Upper lobe of left lung (tissue), 6 donors: ENCODE measurements around the gene RBM20. TPM values are rescaled to one million over a fixed set of nuclear protein-coding genes. Genes with fewer than 3 reads are reported as not detected.

Experiments used
- ATAC-seq, 2 donors: fragments of 200-7000 bp; cut with Tn5 transposase; one replicate each; pipeline ENCODE4 v1.9.1; 2022; ENCODE audit warnings: mild to moderate bottlenecking in 2 of 2, moderate library complexity in 2 of 2; ENCODE audit not compliant: low FRiP score in 2 of 2
- DNase-seq, 2 donors: peaks; one replicate each; pipeline ENCODE4 v3.0.0-alpha.2; 2019 to 2020
- H3K27ac ChIP-seq, 4 donors: fragments of 200-600 bp; sonication (generic); one replicate each; pipeline ENCODE4 v1.5.1; 2016 to 2019
- H3K27me3 ChIP-seq, 4 donors: fragments of 200-600 bp; sonication (generic); one replicate each; pipeline ENCODE4 v1.5.1; 2017 to 2019
- H3K36me3 ChIP-seq, 4 donors: fragments of 200-600 bp; sonication (generic); one replicate each; pipeline ENCODE4 v1.5.1; 2016 to 2019
- H3K4me1 ChIP-seq, 4 donors: fragments of 200-600 bp; sonication (generic); one replicate each; pipeline ENCODE4 v1.5.1; 2018 to 2019
- H3K4me3 ChIP-seq, 4 donors: fragments of 200-600 bp; sonication (generic); one replicate each; pipeline ENCODE4 v1.5.1; 2017 to 2019; ENCODE audit warnings: mild to moderate bottlenecking in 2 of 4, moderate library complexity in 1 of 4
- H3K9me3 ChIP-seq, 4 donors: fragments of 200-600 bp; sonication (generic); one replicate each; pipeline ENCODE4 v1.5.1; 2018 to 2019
- EP300 ChIP-seq, 4 donors: sonication (generic); formaldehyde crosslinking; IDR thresholded peaks; one replicate each; pipeline ENCODE4 v1.5.1; 2017; ENCODE audit warnings: antibody characterized with exemption in 4 of 4, control low read depth in 2 of 4
- POLR2A ChIP-seq, 4 donors: fragments of 450-650 bp; IDR thresholded peaks; one replicate each; pipeline ENCODE4 v1.5.1; 2016 to 2017; ENCODE audit warnings: antibody characterized with exemption in 4 of 4, mild to moderate bottlenecking in 2 of 4
- POLR2AphosphoS5 ChIP-seq, 2 donors: sonication (generic); formaldehyde crosslinking; IDR thresholded peaks; one replicate each; pipeline ENCODE4 v1.5.1; 2017; ENCODE audit warnings: antibody characterized with exemption in 2 of 2
- WGBS, 2 donors: methylation state at CpG; one replicate each; pipeline ENCODE4 v1.1.5; 2017 to 2018; 5-methylcytosine and 5-hydroxymethylcytosine counted together
- total RNA-seq, 6 donors: library from RNA; depleted of rRNA in 4 of 6; stranded (reverse); fragments of >200 nt in 4 of 6; gene quantifications; one replicate each; pipeline versions ENCODE4 v1.1.0 to v1.2.1, GENCODE V29; 2016 to 2021
- TF ChIP-seq, protein P1 (sequence below), 6 experiments: fragments of 450-650 bp in 4 of 6; fragments of 200-600 bp in 2 of 6; sonication (generic) in 2 of 6; IDR thresholded peaks; one replicate each; pipeline ENCODE4 v1.5.1; 2016 to 2019; ENCODE audit warnings: antibody characterized with exemption in 6 of 6
- donor health status: DM: no; HTN: no; CAD: no; lungs with moderate emphysema.
- donor health status: DM: no; HTN: yes; CAD: no; lungs with severe emphysema.

Gene RBM20
- total RNA-seq, 6 donors from 2014 or later: 0.11 to 7.5 (median 1.5) TPM

DNA sequence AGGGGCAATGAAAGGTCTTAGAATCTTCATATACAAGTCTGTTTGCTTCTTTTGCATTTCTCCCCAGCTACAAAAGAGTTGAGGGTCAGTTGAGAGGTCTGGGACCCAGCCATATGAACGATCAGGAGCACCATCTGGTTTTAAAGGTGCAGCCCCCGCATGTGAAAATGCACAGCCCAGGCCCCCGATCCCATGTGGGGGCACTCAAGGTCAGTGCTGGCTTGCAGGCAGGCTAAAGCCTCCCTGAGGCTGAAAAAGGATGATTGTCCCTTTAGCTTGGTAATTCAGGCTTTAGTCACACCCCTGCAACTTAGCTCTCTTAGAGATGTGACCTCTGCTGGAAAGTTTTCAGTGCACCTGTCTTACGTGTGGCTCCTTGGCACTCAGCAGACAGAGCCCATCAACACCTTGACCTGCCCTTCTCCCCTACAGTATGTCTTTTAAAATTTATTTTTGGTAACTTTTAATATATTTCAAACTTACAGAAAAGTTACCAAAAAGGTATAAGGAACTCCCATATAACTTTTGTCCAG is 147.5 kb downstream of the RBM20 start:
- Histone ChIP-seq H3K27ac (no peak overlapping the region), H3K9me3 (no peaks in the 10 kb centered on the region), H3K36me3 (no peaks in the 10 kb centered on the region), H3K4me1 (peaks cover 4 to 18% (median 11%) of the 10 kb centered on the region in 4 donors), H3K4me3 (no peak overlapping the region), H3K27me3 (no peaks in the 10 kb centered on the region)
- 56 to 74% methylated on average over 3 to 4 of the region's 4 CpGs for WGBS, 2 donors
- ATAC-seq: no peak
- TF ChIP-seq, protein P1, sequence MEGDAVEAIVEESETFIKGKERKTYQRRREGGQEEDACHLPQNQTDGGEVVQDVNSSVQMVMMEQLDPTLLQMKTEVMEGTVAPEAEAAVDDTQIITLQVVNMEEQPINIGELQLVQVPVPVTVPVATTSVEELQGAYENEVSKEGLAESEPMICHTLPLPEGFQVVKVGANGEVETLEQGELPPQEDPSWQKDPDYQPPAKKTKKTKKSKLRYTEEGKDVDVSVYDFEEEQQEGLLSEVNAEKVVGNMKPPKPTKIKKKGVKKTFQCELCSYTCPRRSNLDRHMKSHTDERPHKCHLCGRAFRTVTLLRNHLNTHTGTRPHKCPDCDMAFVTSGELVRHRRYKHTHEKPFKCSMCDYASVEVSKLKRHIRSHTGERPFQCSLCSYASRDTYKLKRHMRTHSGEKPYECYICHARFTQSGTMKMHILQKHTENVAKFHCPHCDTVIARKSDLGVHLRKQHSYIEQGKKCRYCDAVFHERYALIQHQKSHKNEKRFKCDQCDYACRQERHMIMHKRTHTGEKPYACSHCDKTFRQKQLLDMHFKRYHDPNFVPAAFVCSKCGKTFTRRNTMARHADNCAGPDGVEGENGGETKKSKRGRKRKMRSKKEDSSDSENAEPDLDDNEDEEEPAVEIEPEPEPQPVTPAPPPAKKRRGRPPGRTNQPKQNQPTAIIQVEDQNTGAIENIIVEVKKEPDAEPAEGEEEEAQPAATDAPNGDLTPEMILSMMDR (IDR thresholded peaks at IDR 0.05): no peak
- no peak for TF ChIP-seq POLR2AphosphoS5 (IDR thresholded peaks at IDR 0.05)
- TF ChIP-seq EP300 (IDR thresholded peaks at IDR 0.05): no peak
- TF ChIP-seq POLR2A (IDR thresholded peaks at IDR 0.05): no peak
- DNase-seq: no peak

DNA sequence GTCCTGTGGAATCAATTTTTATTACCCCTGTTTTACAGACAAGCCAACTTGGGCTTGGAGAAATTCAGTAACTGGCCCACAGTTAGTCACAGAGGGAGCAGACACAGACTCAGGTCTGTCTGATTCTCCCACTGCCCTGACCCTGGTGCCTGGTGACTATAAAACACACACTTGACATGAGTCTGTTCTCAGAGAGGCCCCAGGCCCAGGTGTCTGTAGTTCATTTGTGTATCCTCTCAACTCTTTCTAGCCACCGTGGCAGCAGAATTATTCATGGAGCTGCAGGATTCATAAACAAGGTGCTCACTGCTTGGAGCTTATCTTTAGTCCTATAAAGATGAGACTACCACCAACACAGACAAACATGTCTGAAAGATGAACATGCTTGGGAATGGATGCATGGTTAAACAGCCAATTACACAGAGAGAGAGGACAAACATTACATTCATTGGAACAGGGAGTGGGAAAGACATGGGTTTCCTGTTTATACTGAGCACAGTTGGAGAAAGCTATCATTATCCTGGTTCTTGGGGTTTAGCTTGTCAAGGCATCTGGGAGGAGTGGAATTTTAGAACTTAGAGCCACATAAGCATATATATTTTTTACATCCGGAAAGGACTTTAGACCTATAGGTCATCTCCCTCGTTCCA is 148.5 kb downstream of the RBM20 start:
- no peak for ATAC-seq
- TF ChIP-seq POLR2A (IDR thresholded peaks at IDR 0.05) (no peak), EP300 (IDR thresholded peaks at IDR 0.05) (no peak), POLR2AphosphoS5 (IDR thresholded peaks at IDR 0.05) (no peak)
- TF ChIP-seq, protein P1 (IDR thresholded peaks at IDR 0.05): no peak
- H3K27ac ChIP-seq: no peak overlapping the region
- no peaks in the 10 kb centered on the region for H3K9me3 ChIP-seq
- peaks cover 4 to 18% (median 11%) of the 10 kb centered on the region in 4 donors for H3K4me1 ChIP-seq
- 59 to 70% methylated on average over 3 of the region's 3 CpGs for WGBS, 2 donors
- DNase-seq: no peak
- no peak overlapping the region for H3K4me3 ChIP-seq
- no peaks in the 10 kb centered on the region for H3K36me3 ChIP-seq
- no peaks in the 10 kb centered on the region for H3K27me3 ChIP-seq

DNA sequence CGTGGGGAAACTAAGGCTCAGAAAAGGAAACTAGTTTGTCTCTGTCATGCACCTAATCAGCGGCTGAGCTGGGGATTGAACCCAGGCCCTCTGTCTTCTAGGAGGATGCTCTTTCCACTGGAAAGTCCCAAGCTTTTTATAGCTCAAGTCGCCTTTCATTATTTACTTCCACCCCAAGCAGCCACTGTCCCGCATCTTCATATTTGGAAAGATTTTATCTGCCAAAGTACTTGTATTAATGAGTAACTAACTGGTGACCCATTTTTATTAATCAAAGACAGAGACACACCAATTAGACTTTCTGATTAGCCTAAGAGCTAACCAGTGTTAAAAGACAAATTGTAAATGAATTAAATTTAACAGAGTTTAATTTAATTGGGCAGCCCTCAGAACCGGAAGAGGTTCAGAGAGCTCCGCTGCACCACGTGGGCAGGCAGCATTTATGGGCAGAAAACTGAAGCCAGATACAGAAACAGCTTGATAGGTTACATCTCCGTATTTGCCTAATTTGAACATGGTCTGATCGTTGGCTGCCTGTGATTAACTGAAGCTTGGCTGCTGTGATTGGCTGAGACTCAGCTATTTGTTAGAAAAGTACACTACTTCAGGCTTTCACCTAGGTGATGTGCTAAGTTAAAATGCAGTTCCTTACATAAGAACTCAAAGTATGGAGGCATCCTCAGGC is 149.1 kb downstream of the RBM20 start:
- H3K4me3 ChIP-seq: no peak overlapping the region

DNA sequence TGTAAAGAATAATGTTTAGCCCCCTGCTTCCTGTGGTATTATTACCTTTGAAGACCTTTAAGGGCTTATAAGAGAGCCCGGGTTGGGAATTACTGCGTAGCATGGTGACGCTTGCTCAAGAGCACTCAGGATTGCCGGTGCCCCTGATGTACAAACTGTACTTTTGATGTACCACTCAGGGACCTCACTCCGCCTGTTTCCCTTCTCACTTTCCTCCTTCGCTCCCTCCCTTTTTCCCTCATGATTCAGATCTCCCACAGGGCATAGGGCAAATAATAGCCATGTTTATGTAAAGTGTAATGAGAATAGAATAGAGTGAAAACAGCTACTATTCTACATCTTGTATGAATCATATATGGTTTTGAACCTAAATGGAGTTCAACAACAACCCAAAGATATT is 149.8 kb downstream of the RBM20 start:
- Histone ChIP-seq H3K36me3 (no peaks in the 10 kb centered on the region), H3K4me1 (peaks cover 4 to 18% (median 11%) of the 10 kb centered on the region in 4 donors), H3K4me3 (no peak overlapping the region), H3K27ac (no peak overlapping the region), H3K9me3 (no peaks in the 10 kb centered on the region), H3K27me3 (no peaks in the 10 kb centered on the region)
- DNase-seq (peak in 1 of 2 donors; percentile 44), ATAC-seq (peak in 1 of 2 donors; percentile 19)
- TF ChIP-seq EP300 (IDR thresholded peaks at IDR 0.05): no peak
- TF ChIP-seq POLR2AphosphoS5 (IDR thresholded peaks at IDR 0.05): no peak
- 57 to 69% methylated on average over 6 of the region's 6 CpGs for WGBS, 2 donors

More for the DNA sequence above, 149.1 kb downstream of the RBM20 start:
- H3K27me3 ChIP-seq: no peaks in the 10 kb centered on the region
- H3K9me3 ChIP-seq: no peaks in the 10 kb centered on the region
- WGBS, 2 donors: 58 to 65% methylated on average over 9 of the region's 9 CpGs
- TF ChIP-seq EP300 (IDR thresholded peaks at IDR 0.05): no peak
- TF ChIP-seq, protein P1 (IDR thresholded peaks at IDR 0.05): no peak
- no peak for TF ChIP-seq POLR2AphosphoS5 (IDR thresholded peaks at IDR 0.05)
- no peak for TF ChIP-seq POLR2A (IDR thresholded peaks at IDR 0.05)
- H3K36me3 ChIP-seq: no peaks in the 10 kb centered on the region
- peak in 1 of 2 donors; percentile 10 for ATAC-seq
- peak in 1 of 2 donors; percentile 44 for DNase-seq
- H3K4me1 ChIP-seq: peaks cover 4 to 18% (median 11%) of the 10 kb centered on the region in 4 donors
- H3K27ac ChIP-seq: no peak overlapping the region

DNA sequence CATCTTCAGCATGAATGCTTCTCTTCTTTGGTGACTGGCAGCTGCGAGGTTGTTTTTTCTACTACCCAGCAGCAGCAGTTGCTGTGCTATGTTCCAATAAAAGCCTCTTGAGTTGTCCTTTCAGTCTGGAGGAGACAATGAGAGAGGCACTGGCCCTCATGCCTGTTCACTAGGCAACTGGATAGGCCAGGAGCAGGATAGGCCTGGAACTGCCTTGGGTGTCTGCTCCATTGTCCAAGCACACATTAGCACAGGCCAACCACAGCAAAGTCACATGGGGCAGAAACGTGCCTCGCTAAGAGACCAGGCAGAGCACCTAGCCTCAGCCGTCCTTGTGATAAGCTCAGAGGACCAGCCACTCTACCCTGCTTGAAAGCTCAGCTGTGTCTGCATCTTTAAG is 150.7 kb downstream of the RBM20 start:
- H3K9me3 ChIP-seq: no peaks in the 10 kb centered on the region
- ATAC-seq (peak in 1 of 2 donors; percentile 22), DNase-seq (no peak)
- no peaks in the 10 kb centered on the region for H3K27me3 ChIP-seq
- H3K4me1 ChIP-seq: peaks cover 4 to 18% (median 11%) of the 10 kb centered on the region in 4 donors
- no peaks in the 10 kb centered on the region for H3K36me3 ChIP-seq
- TF ChIP-seq, protein P1 (IDR thresholded peaks at IDR 0.05): no peak
- TF ChIP-seq POLR2A (IDR thresholded peaks at IDR 0.05): no peak
- no peak for TF ChIP-seq POLR2AphosphoS5 (IDR thresholded peaks at IDR 0.05)
- TF ChIP-seq EP300 (IDR thresholded peaks at IDR 0.05): no peak
- 95 to 98% methylated on average over 1 to 4 of the region's 4 CpGs for WGBS, 2 donors
- H3K27ac ChIP-seq: no peak overlapping the region
- H3K4me3 ChIP-seq: no peak overlapping the region
